ENCODE results near the gene ARL6IP1.
"Not testable (repeated sequence)": the region's sequence is repeated elsewhere in the genome, so short reads cannot be mapped to it uniquely, and the experiment has no call there.

Gene ARL6IP1

GRCh38 chr16:18759598-18760520 is 41.5 kb downstream of the ARL6IP1 start:
- DNase-seq (ENCODE audit: low spot score): peak; percentile 75

DNA sequence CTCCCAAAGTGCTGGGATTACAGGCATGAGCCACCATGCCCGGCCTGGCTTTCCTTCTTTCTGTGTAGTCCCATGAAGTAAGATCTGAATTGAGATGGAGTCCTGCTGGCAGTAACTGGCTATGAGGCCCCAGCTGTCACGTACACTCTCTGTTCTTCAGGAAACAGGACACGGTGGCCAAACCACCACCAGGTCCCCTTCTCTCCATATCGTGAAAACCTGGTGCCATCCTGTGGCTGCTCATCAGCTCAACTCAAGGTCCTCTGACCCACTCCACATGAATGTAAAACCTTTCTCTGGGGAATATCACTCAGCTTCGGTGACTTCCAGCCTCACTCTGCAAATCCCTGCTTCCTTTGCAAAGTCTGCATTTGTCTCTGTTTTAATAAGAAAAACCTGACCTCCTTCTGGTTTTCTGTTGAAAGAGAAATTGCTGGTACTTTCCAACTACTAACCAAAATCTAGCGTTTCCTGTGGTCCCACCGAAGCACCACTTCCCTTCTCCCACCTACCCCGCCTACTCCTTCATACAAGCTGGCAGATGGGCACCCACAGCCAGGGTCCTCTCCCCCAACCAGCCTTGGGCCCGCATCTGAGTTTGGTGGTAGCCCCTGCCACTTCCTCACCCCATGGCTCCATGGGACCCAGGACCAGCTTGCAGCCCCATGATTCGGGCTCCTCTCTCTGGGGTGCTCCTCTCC is 43.2 kb downstream of the ARL6IP1 start:
- DNase-seq (ENCODE audit: low spot score): not testable (repeated sequence)

- DNase-seq (ENCODE audit: low spot score): not testable (repeated sequence)
Measured at GRCh38 chr16:18756639-18757038, 44.7 kb downstream of the ARL6IP1 start.

DNA sequence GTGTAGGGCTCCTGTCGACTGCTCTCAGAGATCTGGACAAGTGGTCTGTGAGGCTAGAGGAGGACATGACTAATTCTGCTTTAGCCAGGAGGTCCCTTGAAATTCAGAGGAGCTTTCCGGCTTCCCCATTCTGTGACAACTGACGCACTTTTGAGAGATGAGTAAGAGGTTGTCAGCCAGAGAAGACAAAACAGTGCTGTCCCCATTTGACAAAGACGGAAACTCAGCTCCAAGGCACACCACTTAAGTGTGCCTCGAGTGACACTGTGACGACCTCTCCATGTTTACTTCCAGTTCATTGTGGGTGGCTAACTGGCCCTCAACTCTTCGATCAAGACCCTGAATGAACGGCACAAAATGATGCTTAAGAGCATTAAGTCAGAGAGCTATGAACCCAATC is 58.5 kb downstream of the ARL6IP1 start:
- not testable (repeated sequence) for DNase-seq (ENCODE audit: low spot score)
